Eye (tissue), 1 donor: ENCODE measurements around the gene DNA2.
A peak's percentile ranks its signal among the peaks of the same experiment; 100 is the strongest.

Source experiments
- DNase-seq: peaks from one replicate; pipeline ENCODE4 v3.0.0-alpha.2; 2015

The DNA2 gene

GRCh38 chr10:68446179-68446578, 25.6 kb downstream of the DNA2 start:
- DNase-seq: no peak

GRCh38 chr10:68442971-68443370, 28.8 kb downstream of the DNA2 start:
- DNase-seq: no peak

GRCh38 chr10:68440898-68441297, 30.9 kb downstream of the DNA2 start:
- DNase-seq: no peak

GRCh38 chr10:68435803-68436202, 36.0 kb downstream of the DNA2 start:
- no peak for DNase-seq

- DNase-seq: no peak
Observed at GRCh38 chr10:68434657-68435056, 37.1 kb downstream of the DNA2 start.

GRCh38 chr10:68428396-68429104, 43.2 kb downstream of the DNA2 start:
- no peak for DNase-seq

GRCh38 chr10:68424454-68425014, 47.2 kb downstream of the DNA2 start:
- no peak for DNase-seq

- DNase-seq: no peak
Observed at GRCh38 chr10:68423522-68423921, 48.3 kb downstream of the DNA2 start.

GRCh38 chr10:68419376-68419775, 52.4 kb downstream of the DNA2 start:
- no peak for DNase-seq

GRCh38 chr10:68408898-68409518, 62.8 kb downstream of the DNA2 start:
- DNase-seq: no peak

- DNase-seq: peak; percentile 95
Observed at GRCh38 chr10:68406815-68407548, 64.8 kb downstream of the DNA2 start, which contains the start of gene RUFY2. Gene RUFY2 (minus strand): TSS chr10:68407277. CDS start chr10:68407189, 88 bp downstream.

GRCh38 chr10:68406111-68406814, 65.5 kb downstream of the DNA2 start:
- DNase-seq: peak; percentile 92

- DNase-seq: no peak
Observed at GRCh38 chr10:68403701-68404100, 68.1 kb downstream of the DNA2 start.

GRCh38 chr10:68402276-68402675, 69.5 kb downstream of the DNA2 start:
- no peak for DNase-seq

GRCh38 chr10:68397005-68397404, 74.8 kb downstream of the DNA2 start:
- no peak for DNase-seq

GRCh38 chr10:68385740-68386139, 86.0 kb downstream of the DNA2 start:
- DNase-seq: no peak

- DNase-seq: no peak
Observed at GRCh38 chr10:68371604-68372003, 100.2 kb downstream of the DNA2 start.

GRCh38 chr10:68367121-68367520, 104.7 kb downstream of the DNA2 start:
- no peak for DNase-seq

- no peak for DNase-seq
Observed at GRCh38 chr10:68366600-68366999, 105.2 kb downstream of the DNA2 start.

GRCh38 chr10:68365611-68366010, 106.2 kb downstream of the DNA2 start:
- DNase-seq: no peak

GRCh38 chr10:68364101-68364886, 107.5 kb downstream of the DNA2 start:
- no peak for DNase-seq
